HG03378 (cell line): ENCODE data around the gene SPOCK3.

ENCODE experiments used
- ATAC-seq: cut with Tn5 transposase; IDR thresholded peaks from one replicate; pipeline ENCODE4 v1.9.1; 2021; ENCODE audit warnings: mild to moderate bottlenecking, moderate library complexity; ENCODE audit not compliant: unreplicated experiment

The SPOCK3 gene

DNA sequence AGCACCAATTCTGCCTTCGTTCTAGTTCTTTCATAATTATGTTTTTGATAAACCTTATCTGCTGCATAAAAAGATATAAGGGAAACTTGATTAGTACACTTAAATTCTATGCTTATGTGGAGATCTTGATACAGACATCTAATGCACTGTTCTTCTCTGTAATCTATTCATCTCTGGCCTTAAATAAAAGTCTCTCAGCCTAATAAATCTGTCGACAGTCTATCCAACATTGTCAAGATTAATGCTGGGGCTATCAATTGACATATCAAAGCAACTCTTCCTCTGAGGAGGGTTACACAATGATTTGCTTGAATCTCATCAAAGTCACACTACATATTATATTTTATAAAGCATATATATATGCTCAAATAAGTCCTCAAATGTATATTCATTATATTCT lies 545.5 kb downstream of the SPOCK3 start:
- no peak for ATAC-seq

DNA sequence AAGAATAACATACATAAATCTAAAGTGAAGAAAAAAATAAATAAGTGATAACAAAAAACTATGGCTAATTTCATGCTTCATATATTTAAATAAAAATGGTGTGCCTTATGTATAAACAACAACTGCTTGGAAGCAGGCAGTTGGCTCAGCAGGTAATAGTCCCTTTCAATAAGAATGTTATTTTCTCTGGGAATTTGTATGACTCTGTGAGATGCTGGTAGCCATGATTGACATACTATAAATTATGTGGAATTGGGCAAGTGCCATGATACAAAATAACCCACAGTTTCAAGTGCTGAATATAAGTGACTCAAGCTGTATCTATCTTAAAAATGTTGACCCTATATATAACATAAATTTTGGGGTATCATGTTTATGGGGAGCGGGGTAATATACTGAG lies 546.5 kb downstream of the SPOCK3 start:
- ATAC-seq, result no peak
